GM18873 (cell line): ENCODE measurements around the gene OR2M5.

Experiments used
- ATAC-seq: cut with Tn5 transposase; IDR thresholded peaks from one replicate; pipeline ENCODE4 v1.9.1; 2021; ENCODE audit warnings: mild to moderate bottlenecking, moderate library complexity, moderate number of reproducible peaks; ENCODE audit not compliant: unreplicated experiment, low FRiP score

The OR2M5 gene, protein sequence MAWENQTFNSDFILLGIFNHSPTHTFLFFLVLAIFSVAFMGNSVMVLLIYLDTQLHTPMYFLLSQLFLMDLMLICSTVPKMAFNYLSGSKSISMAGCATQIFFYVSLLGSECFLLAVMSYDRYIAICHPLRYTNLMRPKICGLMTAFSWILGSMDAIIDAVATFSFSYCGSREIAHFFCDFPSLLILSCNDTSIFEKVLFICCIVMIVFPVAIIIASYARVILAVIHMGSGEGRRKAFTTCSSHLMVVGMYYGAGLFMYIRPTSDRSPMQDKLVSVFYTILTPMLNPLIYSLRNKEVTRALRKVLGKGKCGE

DNA sequence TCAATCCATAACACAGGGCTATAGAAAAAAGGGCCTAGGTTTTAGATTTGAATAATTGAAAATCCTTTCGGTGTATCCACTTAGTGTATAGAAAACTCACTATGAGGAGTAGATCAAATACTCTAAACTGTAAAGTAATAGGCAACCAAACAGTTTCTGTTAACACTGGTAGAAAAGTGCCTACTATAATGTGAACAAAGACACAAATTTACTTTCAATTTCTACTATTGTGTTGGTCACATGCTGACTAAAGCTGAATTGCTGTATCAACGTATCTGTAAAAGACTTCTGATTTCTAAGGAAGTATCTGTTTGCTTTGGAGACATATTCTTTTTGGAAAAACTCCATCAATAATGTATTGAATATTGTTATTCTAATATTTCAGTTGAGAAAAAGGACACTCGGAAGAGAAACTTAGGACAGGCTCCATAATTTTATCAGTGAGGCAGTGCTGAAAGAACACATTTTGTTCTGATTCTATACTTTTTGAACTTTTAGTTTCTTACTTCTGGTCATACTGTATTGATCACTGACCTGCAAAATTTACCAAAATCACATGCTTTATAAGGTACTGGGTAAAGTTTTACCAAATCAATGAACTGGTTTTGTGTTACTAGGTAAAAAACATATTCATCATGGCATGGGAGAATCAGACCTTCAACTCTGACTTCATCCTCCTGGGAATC, at the start of gene OR2M5:
Gene OR2M5, plus strand, starts transcription at position 636 of the 686 bp plus-strand sequence. Its CDS starts 0 bp downstream, at position 636.
- ATAC-seq = no peak

DNA sequence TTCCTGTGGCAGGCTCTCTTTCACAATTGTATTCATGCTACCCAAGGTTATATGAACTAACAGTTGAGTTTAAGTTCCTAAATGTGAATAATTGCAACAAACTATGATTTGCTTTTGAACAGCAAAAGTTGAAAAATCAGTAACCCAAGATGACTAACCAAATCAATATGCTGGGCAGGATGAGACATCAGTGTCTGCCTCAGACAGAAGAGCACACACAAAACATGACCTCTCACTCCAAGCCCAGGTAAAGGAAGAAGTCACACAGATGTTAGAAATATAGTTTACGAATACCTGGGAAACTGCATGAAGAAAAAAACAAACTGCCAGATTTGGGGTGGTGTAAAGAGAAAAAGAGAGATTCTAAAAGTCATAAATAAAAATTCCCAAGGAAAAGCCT, 46.4 kb upstream of the OR2M5 start:
- ATAC-seq = no peak

DNA sequence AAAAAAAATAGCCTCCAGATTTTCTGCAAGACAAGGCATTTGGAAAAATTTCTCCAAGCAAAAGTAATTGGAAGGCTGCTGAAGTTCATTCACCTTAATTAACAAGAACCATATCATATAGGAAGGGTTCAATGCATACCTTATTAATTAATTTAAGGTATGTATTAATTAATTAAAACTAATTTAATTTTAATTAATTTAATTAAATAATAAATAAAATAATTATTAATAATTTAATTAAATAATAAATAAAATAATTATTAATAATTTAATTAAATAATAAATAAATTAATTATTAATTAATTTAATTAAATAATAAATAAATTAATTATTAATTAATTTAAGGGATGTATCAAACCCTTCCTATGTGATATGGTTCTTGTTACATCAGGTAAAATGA, 42.1 kb upstream of the OR2M5 start:
- ATAC-seq = no peak

DNA sequence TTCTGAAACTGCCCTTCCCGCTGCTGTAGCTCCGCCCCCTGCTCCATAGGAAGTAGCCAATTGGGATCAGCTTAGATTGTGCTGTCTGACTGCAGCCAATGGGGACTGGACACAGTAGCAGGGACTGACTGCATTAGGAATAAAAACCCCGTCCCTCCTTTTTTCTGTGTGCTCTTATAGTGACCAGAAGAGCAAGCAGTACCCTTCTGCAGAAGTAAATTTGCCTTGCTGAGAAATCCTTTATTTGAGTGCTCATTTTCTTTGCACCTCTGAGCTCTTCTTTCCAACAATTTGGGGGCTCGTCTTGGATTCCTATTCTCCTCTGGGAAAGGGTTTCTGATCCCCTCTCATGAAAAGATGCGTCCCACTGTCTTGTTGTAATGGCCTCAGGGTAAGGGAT, 33.8 kb upstream of the OR2M5 start:
- ATAC-seq = no peak

DNA sequence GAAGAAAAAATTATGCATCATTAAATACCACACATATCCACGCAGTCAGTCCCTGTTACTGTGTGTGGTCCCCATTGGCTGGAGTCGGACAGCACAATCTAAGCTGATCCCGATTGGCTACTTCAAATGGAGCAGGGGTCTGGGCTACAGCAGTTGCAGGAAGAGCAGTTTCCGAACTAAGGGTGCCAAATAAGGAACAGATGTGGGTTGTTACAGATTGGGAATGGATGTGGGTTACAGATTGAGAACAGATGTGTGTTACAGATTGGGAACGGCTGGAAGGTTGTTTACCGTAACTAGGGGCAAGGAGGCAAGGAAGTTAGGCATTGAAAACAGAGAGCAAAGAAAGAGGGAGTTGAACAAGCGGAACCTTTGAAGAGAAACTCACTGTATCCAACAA, 30.1 kb upstream of the OR2M5 start:
- no peak for ATAC-seq

DNA sequence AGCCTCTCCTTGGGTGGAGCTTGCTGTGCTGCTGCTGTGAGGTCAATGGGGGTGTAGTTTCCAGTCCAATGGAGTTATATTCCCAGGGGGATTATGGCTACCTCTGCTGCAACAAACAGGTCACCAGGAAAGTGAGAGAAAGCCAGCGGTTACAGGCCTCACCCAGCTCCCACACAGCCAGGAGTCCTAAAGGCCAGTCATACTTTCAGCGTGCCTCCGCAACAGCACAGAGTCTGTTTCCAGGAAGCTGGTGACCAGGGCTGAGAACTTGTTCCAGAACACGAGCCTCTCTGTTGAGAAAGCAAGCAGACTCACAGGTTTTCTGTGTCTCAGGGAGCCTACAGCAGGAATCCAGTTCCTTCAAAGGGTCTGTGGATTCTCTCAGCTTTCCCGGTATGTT, 17.3 kb upstream of the OR2M5 start:
- ATAC-seq = no peak

DNA sequence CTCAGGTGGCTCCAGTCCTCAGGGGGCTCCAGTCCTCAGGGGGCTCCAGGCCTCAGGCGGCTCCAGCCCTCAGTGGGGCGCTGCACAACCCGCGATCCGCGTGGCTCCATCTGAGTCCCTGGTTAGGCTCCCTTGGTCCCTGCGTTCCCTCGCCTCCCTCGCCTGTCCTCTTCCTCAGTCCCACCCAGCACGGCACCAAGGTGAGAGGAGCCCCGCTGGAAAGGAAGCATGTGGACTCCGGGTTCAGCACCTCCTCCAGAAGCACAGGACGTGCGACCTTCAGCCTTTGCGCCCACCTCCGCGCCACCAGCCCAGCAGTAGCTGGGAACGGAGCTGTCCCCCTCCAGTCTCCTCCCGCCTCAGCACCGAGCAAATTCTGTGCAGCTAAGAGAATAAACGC, 8.1 kb upstream of the OR2M5 start:
- no peak for ATAC-seq

DNA sequence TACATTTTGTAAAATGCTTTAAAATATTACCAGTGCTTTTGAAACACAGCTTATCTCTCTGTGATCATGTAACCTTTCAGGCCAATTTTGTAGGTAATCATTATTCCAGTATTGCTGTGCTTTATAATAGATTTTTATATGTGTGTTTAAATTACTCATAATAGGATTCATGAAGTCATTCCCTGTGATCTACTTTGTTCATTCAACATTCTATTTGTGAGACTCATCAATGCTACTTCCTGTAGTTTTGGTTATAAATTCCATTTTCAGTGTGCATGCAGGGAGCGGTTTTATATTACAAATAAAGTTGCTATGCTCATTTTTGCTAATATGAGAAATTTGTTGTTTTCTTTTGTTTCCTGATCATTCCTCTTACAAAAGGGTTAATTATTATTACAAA, 4.1 kb upstream of the OR2M5 start:
- ATAC-seq = no peak

DNA sequence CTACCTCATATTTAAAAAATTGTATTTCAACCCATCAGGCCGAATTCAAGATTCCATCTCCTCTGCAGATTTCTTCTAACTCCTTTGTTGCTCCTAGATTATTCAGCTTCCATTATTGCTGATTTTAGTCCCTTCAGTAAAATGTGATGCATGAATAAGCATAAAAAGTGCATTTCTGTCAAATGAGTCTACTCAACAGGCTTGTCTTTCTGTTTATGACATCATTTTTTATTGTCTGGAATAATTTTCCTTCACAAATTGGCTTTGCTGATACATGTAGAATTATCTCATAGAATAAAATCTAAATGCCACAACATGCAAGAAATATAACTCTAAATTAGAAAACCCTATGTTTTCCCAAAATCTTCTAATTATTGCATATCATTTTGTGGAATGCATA, 1.6 kb upstream of the OR2M5 start:
- no peak for ATAC-seq

DNA sequence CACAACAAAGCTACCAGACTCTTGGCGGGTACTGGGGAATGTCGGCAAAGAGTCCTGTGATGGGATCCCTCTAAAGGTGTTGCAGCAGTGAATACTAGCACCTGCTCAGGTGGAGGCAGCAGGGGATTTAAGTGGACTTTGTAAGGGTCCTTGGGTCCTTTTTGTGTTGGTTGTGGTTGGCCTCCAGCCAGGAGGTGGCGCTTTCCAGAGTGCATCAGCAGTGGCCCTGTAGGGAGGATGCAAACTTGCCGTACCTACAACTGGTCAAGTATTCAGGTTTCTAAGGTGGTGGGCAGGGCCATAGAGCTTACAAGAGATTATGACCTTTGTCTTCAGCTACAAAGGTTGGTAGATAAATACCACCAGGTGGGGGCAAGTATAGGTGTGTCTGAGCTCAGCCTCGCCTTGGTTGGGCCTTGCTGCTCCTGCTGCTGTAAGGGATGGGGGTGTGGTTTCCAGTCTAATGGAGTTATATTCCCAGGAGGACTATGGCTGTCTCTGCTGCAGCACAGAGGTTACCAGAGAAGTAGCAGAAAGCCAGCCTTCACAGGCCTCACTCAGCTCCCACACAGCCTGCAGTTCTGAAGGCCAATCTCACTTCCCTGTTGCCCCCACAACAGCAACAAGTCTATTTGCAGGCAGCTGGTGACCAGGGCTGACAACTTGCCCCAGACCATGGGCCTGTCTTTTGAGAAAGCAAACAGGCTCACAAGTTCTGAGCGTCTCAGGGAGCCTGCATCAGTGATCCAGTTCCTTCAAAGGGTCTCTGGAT, 7.3 kb downstream of the OR2M5 start:
- no peak for ATAC-seq

DNA sequence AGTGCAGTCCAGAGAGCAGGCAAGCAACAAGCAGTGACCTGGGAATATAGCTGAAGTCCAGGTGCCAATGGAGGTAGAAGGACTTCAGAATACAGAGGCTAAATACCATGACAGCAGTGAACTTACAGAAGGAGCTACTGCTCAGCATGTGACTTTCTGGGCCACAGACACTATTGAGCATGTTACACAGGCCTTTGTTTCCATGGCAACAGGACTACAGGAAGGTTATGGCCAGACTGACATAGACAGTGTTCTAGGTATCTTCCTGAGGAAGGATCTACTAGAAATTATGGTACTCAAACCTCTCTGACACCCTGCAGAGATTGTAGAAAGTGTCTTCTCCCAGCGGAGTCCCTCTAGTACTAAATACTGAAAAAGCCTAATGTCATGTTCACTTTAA, 11.0 kb downstream of the OR2M5 start:
- no peak for ATAC-seq

DNA sequence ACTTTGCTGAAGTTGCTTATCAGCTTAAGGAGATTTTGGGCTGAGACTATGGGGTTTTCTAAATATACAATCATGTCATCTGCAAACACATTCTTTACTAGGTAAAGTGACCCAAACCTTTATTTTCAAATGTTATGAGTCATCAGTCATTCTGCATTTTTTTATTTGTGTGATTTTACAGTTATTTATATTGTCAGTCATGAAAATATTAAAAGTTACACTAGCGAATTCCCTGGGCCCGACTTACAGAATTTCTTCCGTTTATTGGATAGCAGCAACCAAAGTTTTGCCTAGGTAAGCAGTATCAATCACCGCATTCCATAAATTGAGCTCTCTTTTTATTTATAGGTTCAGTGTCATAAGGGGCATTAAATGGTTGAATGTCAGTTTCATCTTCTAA, 13.8 kb downstream of the OR2M5 start:
- no peak for ATAC-seq

DNA sequence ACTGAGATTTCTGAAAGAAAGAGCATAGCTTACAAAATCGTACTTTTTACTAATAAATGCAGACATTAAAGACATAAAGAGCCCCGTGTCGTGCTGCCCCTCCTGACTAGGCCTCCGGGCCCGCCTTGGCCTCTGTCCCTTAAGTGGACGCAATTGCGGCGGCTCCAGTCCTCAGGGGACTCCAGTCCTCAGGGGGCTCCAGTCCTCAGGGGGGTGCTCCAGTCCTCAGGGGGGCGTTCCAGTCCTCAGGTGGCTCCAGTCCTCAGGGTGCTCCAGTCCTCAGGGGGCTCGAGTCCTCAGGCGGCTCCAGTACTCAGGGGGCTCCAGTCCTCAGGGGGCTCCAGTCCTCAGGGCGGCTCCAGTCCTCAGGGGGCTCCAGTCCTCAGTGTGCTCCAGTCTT, 19.1 kb downstream of the OR2M5 start:
- no peak for ATAC-seq

DNA sequence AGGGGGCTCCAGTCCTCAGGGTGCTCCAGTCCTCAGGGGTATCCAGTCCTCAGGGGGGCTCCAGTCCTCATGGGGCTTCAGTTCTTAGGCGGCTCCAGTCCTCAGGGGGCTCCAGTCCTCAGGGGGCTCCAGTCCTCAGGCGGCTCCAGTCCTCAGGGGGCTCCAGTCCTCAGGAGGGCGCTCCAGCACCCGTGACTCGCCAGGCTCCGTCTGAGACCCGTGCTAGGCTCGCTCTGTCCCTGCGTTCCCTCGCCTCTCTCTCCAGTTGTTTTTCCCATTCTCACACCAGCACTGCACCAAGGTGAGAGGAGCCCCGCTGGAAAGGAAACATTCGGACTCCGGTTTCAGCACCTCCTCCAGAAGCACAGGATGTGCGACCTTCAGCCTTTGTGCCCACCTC, 20.2 kb downstream of the OR2M5 start:
- ATAC-seq = no peak

DNA sequence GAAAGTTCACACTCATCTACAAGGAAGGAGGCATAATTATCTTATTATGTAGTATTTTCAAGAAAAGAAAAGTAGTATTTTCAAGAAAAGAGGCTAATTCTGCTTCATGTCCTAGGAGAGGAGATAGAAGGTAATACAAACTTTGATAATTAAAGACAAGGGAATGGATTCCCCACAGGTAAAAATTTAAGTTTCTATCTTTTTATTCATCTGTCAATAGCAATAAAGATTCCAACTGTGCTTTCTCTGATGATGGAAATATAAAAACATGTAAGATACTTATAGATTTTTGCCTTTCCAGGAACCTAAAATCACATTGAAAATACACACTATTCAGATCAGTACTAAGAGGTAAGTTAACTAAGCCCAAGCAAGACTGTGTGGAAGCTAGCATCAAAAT, 29.6 kb downstream of the OR2M5 start, which contains the start of gene OR2M2:
Gene OR2M2, plus strand, starts transcription at position 301 of the 400 bp plus-strand sequence. CDS start 5,165 bp downstream, outside the sequence.
- ATAC-seq = no peak

DNA sequence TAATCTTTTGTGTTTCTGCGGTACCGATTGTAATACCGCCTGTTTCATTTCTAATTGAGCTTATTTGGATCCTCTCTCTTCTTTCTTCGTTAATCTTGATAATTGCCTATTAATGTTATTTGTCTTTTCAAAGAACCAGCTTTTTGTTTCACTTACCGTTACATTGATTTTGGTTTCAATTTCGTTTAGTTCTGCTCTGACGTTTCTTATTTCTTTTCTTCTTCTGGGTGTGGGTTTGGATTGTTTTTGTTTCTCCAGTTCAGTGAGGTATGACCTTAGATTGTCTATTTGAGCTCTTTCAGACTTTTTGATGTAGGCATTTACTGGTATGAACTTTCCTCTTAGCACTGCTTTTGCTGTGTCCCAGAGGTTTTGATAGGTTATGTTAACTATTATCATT, 39.0 kb downstream of the OR2M5 start:
- ATAC-seq = no peak

DNA sequence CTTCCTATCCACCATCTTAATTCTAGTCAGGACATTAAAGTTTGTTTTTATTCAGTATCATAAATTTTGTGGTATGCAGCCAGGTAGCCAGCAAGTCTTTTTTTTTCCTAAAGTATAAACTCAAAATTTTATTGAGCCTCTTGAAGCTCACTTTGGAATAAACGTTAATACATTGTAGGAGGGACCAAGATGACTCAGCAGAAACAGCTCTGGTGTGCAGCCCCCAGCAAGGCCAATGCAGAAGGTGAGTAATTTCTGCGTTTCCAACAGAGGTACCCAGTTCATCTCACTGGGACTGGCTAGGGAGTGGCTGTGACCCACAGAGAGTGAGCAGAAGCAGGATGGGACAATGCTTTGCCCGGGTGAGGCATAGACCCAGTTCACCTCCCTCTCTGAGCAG, 42.4 kb downstream of the OR2M5 start:
- ATAC-seq = no peak

DNA sequence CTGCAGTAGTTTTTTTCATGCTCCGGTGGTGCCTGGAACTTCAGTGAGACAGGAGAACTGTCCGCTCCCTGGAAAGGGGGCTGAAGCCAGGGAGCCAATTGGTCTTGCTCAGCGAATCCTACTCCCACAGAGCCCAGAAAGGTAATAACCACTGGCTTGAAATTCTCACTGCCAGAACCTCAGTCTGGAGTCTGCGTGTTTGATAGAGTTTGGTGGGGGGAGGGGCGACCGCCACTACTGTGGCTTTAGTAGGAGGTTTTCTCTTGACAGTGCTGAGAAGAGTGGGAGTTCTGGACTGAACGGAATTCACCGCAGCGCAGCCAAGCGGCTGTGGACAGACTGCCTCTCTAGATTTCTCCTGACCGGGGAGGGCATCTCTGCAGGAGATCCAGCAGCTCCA, 44.1 kb downstream of the OR2M5 start:
- ATAC-seq = no peak

DNA sequence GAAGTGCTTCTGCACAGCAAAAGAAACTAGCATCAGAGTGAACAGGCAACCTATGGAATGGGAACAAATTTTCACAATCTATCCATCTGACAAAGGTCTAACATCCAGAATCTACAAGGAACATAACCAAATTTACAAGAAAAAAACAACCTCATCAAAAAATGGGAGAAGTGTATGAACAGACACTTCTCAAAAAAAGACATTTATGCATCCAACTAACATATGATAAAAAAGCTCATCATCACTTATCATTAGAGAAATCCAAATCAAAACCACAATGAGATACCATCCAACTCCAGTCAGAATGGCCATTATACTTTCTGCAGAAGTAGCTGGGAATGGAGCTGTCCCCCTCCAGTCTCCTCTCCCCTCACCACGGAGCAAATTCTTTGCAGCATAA, 49.2 kb downstream of the OR2M5 start:
- no peak for ATAC-seq
